Activated CD4-positive, alpha-beta T cell treated with anti-CD3 and anti-CD28 coated beads, Interleukin-10, Interleukin-2, amounts not matched to agents 100 ng/mL and 50 ng/mL, durations not matched to agents 16 hours and 8 hours (primary cell): Measurements from ENCODE around the gene CCDC188.

Experiments used
- DNase-seq: peaks from one replicate; pipeline ENCODE4 v3.0.0-alpha.2; 2020

Gene CCDC188

DNA sequence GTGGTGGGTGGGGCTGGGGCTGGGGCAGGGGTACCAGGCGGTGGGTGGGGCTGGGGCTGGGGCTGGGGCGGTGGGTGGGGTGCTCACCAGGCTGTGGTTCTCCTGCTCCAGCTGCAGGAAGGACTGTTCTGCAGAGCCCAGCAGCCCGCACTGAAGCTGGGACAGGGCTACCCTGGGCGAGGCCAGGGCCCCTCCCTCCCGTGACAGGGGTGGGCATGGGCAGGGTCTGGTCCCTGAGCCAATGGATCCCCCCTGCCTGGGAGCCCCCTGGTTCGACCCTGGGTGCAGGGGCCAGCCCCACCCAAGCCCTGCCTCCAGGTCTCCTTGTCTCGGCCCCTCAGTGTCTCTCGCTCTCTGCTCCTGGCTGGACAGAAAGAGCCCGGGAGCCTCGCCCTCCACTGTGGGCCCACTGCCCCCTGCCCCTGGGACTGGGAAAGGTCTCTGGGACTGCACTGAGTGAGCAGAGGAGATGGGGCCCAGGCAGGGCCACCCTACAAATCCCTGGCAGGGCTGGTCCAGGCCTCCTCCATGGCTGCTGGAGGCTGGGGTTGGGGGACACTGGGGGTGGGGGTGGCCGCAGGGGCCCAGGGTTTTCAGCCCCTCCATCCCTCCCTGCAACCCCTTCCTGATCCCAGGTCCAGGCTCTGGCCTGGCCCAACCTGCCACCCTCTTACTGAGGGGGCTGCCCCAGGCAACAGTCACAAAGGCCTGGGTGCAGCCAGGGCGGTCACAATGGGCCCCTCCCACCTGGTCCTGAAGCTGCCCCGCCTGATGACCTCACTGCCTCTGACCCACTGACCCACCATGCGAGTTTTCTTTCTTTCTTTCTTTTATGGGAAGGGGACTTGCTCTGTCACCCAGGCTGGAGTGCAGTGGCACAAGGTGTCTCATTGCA, at the start of gene CCDC188:
Gene CCDC188, minus strand, starts transcription at position 675 of the 895 bp plus-strand sequence. Its CDS starts 69 bp downstream, at position 606.
- DNase-seq, result no peak

DNA sequence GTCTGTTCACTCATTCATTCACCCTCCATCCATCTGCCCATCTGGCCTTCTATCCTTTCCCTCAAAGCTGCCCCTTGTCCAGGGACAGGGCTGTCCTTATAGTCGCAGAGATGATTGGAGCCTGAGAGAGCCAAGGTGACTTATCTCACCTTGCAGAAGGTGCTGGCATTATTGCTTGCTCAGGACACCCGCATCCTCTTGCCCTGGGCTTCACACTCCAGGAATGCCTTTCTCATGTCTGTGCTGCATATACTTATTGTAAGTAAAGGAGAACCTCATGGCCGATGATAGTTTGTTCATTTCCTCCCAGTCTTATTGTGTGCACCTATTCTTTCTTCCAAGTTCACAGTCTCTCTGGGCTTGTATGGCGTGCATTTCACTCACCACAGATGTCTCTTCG, 49.1 kb upstream of the CCDC188 start:
- no peak for DNase-seq

GRCh38 chr22:20199413-20199842, 48.6 kb upstream of the CCDC188 start:
- no peak for DNase-seq

DNA sequence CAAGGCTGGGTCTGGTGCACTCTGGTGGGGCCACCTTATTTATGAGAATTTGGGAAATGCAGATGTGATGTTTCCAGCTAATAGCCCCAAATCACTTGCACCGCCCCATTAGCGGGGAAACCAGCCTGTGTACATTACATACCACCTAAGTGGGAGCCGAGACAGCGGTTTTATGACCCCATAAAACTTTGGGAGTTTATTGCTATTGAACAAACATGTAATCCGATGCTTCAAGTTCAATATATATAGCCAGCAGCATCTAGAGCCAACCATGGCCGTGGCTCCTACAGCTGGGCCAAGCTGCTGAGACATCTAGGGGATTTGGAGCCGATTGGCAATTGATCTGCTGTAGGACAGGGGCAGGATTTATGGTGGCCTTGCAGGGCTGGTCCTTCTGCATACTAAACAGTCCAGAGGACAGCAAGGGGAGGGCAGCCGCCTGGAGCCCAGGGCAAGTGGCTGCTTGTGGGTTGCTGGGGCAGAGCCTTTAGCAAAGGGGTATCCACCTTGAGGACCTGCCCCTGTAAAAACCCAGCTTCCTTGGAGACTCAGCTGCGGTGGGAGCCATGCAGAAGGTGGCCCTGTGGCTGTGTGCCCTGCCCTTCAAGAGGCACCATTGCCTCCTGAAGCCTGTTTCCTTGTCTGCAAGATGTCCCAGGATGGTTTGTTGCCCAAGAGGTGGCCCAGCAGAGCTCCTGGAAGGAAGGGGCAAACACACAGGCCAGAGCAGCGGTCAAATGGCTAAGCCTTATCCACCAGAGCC, 47.9 kb upstream of the CCDC188 start:
- DNase-seq, result no peak

DNA sequence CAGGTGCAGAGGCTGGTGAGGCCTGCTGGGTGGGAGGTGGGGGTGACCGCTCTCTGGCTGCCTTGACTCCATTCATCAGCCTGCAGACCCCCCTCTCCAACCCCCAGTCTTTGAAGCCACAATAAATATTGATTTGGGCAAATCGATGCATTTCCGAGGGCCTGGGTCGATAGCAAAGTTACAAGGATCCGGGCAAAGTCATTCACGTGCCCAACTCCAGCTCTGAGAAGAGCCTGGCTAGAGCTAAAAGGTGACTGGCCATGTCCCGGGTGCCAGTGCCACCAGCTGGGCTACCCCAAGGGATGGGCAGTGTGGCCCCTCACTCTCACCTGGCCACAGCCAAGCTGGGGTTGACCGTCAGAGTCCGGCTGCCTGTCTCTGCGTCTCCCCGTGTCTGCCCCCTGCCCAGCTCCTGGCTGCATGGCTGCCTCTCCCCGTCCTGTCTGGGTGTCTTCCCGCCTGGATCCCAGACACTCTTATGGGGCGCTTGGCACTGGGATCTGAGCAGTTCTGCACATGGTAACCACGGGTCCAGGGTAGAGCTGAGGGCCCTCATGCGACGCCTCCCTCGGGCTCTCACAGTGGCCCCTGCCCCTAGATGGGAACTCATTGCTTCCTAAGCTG, 46.7 kb upstream of the CCDC188 start:
- no peak for DNase-seq

DNA sequence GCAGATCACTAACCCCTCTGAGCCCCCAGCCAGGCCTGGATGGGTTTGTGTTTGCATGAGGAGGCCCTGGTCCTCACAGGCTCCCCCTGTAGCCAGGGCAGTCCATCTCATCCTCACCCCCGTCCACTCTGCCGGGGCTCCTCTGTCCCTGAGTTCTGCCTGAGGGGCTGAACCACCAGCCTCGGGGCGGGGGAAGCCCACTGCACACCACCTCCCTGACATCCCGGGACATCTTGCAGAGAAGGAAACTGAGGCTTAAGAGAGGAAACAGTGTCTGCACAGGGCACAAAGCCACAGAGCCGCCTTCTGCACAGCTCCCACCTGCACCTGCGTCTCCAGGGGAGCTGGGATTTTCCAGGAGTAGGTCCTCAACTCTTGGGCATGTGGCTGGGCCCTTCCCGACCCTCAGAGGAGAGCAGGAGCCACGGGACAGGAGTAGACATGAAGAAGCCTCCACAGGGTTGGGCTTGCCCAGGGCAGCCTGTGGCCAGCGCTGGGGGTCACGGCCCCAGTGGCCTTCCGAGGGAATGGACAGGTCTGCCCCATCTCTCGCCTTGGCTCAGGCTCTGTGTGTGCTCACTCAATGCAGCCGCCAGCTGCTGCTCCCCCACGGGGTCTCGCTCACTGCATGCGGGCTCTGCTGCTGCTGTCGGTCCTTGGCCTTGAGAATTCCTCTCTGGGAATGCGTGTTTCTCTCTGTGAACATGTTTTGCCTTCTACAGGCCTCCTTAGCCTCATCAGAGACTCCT, 45.4 kb upstream of the CCDC188 start:
- DNase-seq, result no peak

DNA sequence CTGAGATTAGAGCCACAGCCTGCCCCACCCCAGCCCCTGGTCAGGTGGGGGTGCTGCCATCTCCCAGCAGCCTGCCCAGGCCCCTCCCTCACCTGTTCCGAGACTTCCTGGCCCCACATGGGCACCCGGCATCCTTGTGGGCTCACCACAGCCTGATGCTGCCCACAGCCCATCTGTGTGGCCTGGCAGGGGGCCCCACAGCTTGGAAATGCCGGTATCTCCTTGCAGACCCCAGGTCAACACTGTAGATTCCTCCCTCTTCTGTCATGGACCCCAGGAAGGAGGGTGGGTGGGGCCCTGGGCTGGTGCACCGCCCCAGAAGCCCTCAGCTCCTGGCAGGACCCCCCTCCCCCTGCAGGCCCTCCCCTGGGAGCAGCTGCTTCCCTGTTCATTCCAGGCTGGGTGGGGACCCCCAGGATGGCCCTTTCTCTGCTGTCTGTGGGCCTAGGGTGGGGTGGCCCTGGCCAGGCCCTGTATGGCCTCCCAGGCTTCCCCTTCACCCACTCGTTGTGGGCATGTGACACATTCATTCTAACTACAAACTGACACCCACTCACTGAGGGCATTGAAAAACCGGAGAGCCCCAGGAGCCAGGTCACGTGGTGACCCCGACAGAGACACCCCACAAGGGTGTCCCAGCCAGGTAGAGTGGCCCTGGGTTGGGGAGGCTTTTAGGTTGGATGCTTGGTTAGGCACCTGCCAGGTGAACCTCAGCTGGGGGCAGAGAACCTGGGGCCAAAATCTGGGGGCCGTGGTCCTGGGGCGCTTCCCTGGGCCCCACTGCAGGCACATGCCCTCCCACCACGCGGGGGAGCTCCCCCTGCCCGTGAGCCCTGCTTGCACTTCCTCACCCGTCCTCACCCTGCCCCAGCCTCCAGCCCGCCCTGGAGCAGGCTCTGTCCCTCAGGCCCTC, 44.1 kb upstream of the CCDC188 start:
- DNase-seq, result no peak

GRCh38 chr22:20193761-20194494, 43.1 kb upstream of the CCDC188 start:
- no peak for DNase-seq

DNA sequence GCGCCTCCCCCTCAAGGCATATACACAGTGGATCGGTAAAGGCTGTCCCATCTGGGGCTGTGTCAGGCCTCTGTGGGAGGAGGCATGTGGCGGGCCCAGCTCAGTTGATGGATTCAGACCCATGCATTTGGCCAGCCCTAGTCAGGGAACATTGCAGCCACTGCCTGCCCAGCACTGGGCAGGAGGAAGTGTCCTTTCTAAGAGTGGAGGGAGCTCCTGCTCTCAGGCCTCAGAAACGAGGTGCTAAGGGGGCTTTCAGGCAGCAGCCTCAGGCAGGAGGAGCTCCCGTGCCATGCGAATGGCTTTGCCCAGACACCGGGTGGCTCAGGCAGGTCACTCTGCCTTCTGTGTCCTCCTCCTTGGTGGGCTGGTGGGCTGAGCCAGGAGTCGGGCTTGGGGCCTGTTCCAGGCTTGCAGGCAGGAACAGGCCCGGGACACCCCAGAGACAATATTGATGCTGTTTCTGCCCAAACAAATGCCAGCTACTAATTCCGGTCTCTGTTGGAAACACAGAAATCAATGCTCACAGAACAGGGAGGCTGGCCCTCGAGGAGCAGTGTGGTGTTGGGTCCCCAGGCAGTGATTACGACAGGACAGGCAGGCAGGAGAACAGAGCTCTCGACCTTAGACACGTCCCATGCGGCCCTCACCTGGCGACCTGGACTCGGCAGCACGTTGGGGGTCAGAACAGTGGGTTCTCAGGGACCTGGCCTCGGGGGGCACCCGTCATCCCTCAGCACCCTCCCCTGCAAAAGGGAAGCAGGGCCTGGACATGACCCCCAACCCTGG, 42.3 kb upstream of the CCDC188 start:
- DNase-seq, result no peak

DNA sequence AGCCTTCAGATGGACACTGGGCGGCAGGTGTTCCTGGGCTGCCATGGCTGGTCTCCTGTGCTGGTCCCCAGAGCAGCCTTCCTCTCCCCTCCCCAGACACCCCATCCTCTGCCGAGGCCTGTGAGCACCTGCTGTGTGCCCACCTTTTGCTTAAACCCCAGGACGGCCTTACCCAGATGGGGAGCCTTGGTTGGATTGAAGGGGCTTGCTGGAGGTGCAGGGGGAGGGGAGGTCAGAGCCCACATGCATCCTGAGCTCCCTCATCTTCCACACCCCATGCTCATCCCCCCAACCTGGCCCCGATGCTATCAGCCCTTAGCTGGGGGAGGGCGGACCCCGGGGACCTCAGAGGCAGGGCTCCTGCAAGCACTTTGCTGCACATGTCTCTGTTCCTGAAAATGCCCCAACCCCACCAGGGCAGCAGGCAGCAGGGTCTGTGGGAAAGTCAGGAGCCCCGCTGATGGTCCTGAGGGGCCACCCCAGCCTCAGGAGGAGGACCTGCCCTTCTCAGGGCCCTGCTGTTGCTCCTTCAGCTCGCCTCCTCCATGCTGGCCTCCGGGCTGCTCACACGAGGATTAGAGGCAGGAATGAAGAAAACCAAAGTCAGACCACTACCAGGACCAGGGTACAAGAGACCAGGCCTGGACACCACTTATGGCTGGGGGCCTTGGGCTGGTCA, 41.6 kb upstream of the CCDC188 start:
- no peak for DNase-seq

DNA sequence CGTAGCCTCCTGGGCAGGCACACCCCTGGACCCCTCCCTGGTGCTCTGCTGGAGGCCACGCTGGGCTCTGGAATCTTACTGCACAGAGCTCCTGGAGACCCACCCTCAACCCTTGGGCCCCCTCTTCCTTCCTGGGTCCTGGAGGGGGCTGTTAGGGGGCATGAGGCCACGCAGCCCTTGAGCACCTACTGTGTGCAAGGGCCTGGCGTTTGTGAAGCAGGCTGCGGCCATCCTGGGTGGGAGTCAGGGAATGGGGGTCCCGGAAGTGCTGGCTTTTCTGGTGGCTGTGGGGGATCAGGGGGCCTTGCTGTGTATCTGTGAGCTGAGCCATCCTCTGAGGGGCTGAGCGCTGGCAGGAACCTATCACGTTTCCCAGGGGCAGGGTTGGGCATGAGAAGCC, 40.9 kb upstream of the CCDC188 start:
- DNase-seq, result no peak

GRCh38 chr22:20191000-20191515, 40.2 kb upstream of the CCDC188 start:
- DNase-seq, result no peak

DNA sequence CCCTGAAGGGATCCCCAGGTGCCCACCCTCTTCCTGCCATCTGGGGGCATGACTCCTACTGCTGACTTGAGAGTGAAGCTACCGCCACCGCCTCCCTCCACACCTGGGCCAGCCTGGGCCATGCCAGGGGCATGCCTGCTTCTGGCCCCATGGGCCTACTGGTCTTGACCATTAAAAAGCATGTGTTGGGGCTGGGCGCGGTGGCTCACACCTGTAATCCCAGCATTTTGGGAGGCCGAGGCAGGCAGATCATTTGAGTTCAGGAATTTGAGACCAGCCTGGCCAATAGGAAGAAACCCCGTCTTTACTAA, 37.7 kb upstream of the CCDC188 start:
- no peak for DNase-seq

DNA sequence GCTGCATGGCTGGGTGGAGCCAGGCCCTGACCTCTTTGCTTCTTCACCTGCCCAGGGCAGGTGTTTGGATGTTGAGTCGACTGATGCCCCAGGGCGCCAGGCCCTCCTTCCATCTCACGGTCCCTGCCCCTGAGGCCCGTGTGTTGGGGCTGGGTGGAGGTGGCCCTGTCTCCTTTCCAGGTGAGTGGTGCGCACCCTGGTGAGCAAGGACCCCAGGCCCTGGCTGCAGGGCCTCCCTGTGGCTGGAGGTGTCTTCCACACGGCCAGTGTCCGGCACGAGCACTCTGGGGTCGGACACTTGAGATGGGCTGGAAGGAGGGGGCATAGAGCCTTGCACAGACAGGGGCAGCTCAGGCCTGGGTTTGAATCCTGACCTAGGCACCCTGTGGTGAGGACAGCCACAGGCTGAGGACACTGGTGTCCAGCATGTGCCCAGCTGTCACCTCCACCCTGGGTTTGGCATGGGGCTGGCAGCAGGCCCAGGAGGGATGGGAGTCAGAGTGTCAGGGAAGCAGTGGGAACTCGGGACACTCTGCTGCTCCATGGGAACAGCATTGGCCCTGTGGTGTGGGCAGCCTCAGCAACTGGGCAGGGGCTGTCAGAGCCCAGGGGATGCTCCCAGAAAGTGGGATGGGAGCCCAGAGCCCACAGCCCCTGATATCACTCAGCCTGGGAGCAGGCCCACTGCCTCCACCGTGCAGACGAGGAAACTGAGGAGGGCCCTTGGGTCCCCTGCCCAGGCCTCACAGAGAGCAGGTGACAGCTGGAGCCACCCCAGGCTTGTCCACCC, 37.1 kb upstream of the CCDC188 start:
- DNase-seq, result no peak

DNA sequence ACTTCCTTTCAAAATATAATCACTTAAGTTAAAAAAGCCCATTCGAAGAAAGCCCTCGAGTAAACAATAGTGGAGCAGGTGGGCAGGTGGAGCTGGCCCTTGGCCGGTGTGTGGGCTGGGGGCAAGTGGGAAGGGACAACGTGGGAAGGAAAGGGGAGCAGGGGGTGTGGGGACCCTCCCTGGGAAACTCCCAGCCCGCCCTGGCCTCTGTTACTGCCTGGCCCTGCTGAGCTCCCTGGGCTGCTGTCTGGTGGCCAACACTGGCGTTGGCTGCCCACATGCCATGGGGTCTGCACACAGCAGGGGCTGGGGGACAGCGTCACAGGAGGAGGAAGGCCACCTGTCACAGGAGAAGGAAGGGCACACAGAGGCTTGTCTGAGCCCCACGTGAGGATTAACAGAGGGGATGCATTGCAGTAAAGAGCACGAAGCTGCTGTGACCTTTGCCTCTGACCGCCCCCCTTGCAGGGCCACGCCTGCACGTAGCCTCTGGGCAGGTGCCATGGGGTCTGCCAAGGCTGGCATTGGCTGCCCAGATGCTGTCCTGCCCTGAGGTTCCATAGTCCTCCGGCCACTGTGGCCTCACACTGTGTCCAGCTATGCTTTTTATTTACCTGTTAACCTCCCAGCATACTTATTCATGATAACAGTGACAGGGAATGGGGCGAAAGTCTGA, 36.2 kb upstream of the CCDC188 start:
- no peak for DNase-seq

- DNase-seq, result no peak
Measured at GRCh38 chr22:20186183-20186870, 35.5 kb upstream of the CCDC188 start.

GRCh38 chr22:20185750-20186149, 34.9 kb upstream of the CCDC188 start:
- DNase-seq, result no peak
